ENCODE measurements around the gene THBS1.

GRCh38 chr15:39554746-39555387 is 26.0 kb upstream of the THBS1 start:
- TF ChIP-seq EP300 (IDR thresholded peaks at IDR 0.05; ENCODE audit: borderline replicate concordance) (no peak), EGR1 (IDR thresholded peaks at IDR 0.05) (no peak), RAD21 (IDR thresholded peaks at IDR 0.05; ENCODE audit: low read depth) (no peak), CREB1 (IDR thresholded peaks at IDR 0.05; ENCODE audit: low read depth) (no peak), REST (IDR thresholded peaks at IDR 0.05; ENCODE audit: low read depth) (no peak), USF1 (IDR thresholded peaks at IDR 0.05) (no peak)

Data from Ishikawa (cell line).